OCI-LY1 (cell line): Measurements from ENCODE around the gene EHD1.

Experiments
- H2AFZ ChIP-seq: fragments of 200-600 bp; sonication (generic), shearing (Covaris generic); 2 replicates; pipeline ENCODE4 v1.6.0; 2014; ENCODE audit warnings: antibody characterized with exemption, mild to moderate bottlenecking, low read length
- H3F3A ChIP-seq: fragments of 200-600 bp; sonication (generic), shearing (Covaris generic); 2 replicates; pipeline ENCODE4 v1.6.0; 2014; ENCODE audit warnings: mild to moderate bottlenecking, antibody characterized with exemption, low read length, moderate library complexity; ENCODE audit not compliant: insufficient read depth
- H3K27ac ChIP-seq: fragments of 200-600 bp; sonication (generic); 2 replicates; pipeline ENCODE4 v1.5.1; 2014; ENCODE audit warnings: low read length, mixed run types, mild to moderate bottlenecking, low read depth; ENCODE audit not compliant: poor library complexity, severe bottlenecking
- H3K27me3 ChIP-seq: fragments of 200-600 bp; sonication (generic); 2 replicates; pipeline ENCODE4 v1.6.0; 2014; ENCODE audit warnings: antibody characterized with exemption, mild to moderate bottlenecking, low read length, moderate library complexity; ENCODE audit not compliant: insufficient read depth
- H3K36me3 ChIP-seq: fragments of 200-600 bp; sonication (generic); 2 replicates; pipeline ENCODE4 v1.6.1; 2014; ENCODE audit warnings: mild to moderate bottlenecking, antibody characterized with exemption, low read length, moderate library complexity, mixed read lengths; ENCODE audit not compliant: insufficient read depth
- H3K4me1 ChIP-seq: fragments of 200-600 bp; sonication (generic); 2 replicates; pipeline ENCODE4 v1.5.1; 2014; ENCODE audit warnings: mild to moderate bottlenecking, low read length, moderate library complexity; ENCODE audit not compliant: insufficient read depth, severe bottlenecking
- H3K4me2 ChIP-seq: fragments of 200-600 bp; sonication (generic), shearing (Covaris generic); 2 replicates; pipeline ENCODE4 v1.6.1; 2014; ENCODE audit warnings: low read length
- H3K4me3 ChIP-seq: fragments of 200-600 bp; sonication (generic); 2 replicates; pipeline ENCODE4 v1.5.1; 2014; ENCODE audit warnings: low read length, low read depth, mild to moderate bottlenecking, mixed read lengths; ENCODE audit not compliant: poor library complexity, severe bottlenecking
- H3K79me2 ChIP-seq: fragments of 200-600 bp; shearing (Covaris generic); 2 replicates; pipeline ENCODE4 v1.6.1; 2016; ENCODE audit warnings: mixed run types, low read length, mixed read lengths; ENCODE audit not compliant: insufficient read depth
- H3K9ac ChIP-seq: fragments of 200-600 bp; sonication (generic), shearing (Covaris generic); 2 replicates; pipeline ENCODE4 v1.6.1; 2014; ENCODE audit warnings: mild to moderate bottlenecking, low read length, mixed read lengths
- H3K9me2 ChIP-seq: fragments of 200-600 bp; sonication (generic), shearing (Covaris generic); 2 replicates; pipeline ENCODE4 v1.6.1; 2014; ENCODE audit warnings: low read depth, mild to moderate bottlenecking, low read length, mixed read lengths
- H3K9me3 ChIP-seq: fragments of 200-600 bp; shearing (Covaris generic); 2 replicates; pipeline ENCODE4 v1.6.1; 2014; ENCODE audit warnings: low read length, mixed read lengths
- H4K20me1 ChIP-seq: fragments of 200-600 bp; sonication (generic), shearing (Covaris generic); 2 replicates; pipeline ENCODE4 v1.6.0; 2016; ENCODE audit warnings: mild to moderate bottlenecking, low read length; ENCODE audit not compliant: insufficient read depth
- EZH2 ChIP-seq: fragments of 200-600 bp; sonication (generic), shearing (Covaris generic); IDR thresholded peaks from 2 replicates; pipeline ENCODE4 v1.8.0; 2017; ENCODE audit warnings: borderline replicate concordance, mixed run types, mild to moderate bottlenecking, antibody characterized with exemption, low read length, moderate library complexity, mixed read lengths
- TF ChIP-seq, protein P1 (sequence below): fragments of 200-600 bp; sonication (generic), shearing (Covaris generic); IDR thresholded peaks from 2 replicates; pipeline ENCODE4 v1.5.1; 2017; ENCODE audit warnings: mild to moderate bottlenecking, antibody characterized with exemption, low read length, moderate library complexity, mixed read lengths

Gene EHD1

DNA sequence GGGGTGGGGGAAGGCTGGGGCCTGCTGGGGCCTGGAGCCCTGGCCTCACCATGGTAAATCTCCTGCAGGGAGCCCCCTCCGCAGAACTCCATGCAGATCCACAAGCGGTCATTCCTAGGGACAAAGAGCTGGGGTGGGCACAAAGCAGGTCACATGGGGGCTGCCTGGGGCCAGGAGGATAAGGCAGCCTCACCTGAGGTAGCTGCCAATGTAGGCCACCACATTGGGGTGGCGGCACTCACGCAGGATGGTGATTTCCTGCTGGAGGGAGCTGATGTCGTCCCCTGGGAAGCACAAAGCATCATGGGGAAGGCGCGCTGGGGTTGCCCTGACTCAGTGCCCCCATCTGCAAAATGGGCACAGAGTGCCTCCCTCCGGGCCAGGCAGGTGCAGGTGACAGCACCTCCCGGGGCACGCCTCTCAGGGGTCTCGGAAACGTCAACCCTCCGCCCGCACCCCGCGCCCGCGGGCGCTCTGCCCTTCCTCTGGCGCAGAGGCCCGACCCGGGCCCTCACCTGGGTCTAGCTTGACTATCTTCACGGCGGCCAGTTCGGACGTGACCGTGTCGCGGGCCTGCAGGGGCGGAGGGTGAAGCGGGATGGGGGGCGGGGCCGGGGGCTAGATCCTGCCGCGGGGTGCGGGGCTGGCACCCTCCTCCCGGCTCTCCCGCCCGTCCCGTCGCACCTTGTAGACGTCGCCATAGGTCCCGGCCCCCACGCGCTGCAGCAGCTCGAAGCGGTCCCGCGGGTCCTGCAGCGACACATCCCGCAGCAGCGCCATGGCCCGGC is 75.9 kb downstream of the EHD1 start:
- no peak overlapping the region for H2AFZ ChIP-seq
- peak overlapping the region; percentile 84 for H3K9ac ChIP-seq
- H3K79me2 ChIP-seq = no peaks in the 10 kb centered on the region

More for the DNA sequence above, 75.9 kb downstream of the EHD1 start:
- no peaks in the 10 kb centered on the region for H3K9me3 ChIP-seq
- no peaks in the 10 kb centered on the region for H4K20me1 ChIP-seq
- peak overlapping the region; percentile 93 for H3K27ac ChIP-seq
- peak overlapping the region; percentile 66 for H3K4me3 ChIP-seq
- peaks cover 48% of the 10 kb centered on the region for H3K4me1 ChIP-seq
- TF ChIP-seq, protein P1, sequence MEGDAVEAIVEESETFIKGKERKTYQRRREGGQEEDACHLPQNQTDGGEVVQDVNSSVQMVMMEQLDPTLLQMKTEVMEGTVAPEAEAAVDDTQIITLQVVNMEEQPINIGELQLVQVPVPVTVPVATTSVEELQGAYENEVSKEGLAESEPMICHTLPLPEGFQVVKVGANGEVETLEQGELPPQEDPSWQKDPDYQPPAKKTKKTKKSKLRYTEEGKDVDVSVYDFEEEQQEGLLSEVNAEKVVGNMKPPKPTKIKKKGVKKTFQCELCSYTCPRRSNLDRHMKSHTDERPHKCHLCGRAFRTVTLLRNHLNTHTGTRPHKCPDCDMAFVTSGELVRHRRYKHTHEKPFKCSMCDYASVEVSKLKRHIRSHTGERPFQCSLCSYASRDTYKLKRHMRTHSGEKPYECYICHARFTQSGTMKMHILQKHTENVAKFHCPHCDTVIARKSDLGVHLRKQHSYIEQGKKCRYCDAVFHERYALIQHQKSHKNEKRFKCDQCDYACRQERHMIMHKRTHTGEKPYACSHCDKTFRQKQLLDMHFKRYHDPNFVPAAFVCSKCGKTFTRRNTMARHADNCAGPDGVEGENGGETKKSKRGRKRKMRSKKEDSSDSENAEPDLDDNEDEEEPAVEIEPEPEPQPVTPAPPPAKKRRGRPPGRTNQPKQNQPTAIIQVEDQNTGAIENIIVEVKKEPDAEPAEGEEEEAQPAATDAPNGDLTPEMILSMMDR = no peak
- TF ChIP-seq EZH2 = no peak
- peak overlapping the region; percentile 97 for H3K4me2 ChIP-seq
- no peaks in the 10 kb centered on the region for H3K27me3 ChIP-seq
- no peaks in the 10 kb centered on the region for H3K9me2 ChIP-seq
- peaks cover 55% of the 10 kb centered on the region; the same call in 1 of the 2 replicates for H3K36me3 ChIP-seq
- no peaks in the 10 kb centered on the region for H3F3A ChIP-seq
